GM19395 (cell line): ENCODE results near the gene PPP1R14D.
"Not testable (repeated sequence)": the region's sequence is repeated elsewhere in the genome, so short reads cannot be mapped to it uniquely, and the experiment has no call there.

Experiments
- ATAC-seq: cut with Tn5 transposase; IDR thresholded peaks from one replicate; pipeline ENCODE4 v1.9.1; 2021; ENCODE audit warnings: mild to moderate bottlenecking, moderate library complexity; ENCODE audit not compliant: unreplicated experiment

PPP1R14D gene, protein sequence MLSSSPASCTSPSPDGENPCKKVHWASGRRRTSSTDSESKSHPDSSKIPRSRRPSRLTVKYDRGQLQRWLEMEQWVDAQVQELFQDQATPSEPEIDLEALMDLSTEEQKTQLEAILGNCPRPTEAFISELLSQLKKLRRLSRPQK

GRCh38 chr15:40828447-40829036 lies at the start of gene PPP1R14D:
Gene PPP1R14D (minus strand): TSS chr15:40828708. CDS start chr15:40828641, 67 bp downstream.
- no peak for ATAC-seq

GRCh38 chr15:40877694-40878093 lies 49.2 kb upstream of the PPP1R14D start:
- ATAC-seq: no peak

GRCh38 chr15:40875991-40876730 lies 47.7 kb upstream of the PPP1R14D start:
- ATAC-seq: no peak

GRCh38 chr15:40873694-40874561 lies 45.4 kb upstream of the PPP1R14D start, which contains the start of gene RHOV:
Gene RHOV (minus strand): TSS chr15:40874234. CDS start chr15:40874139, 95 bp downstream.
- peak; percentile 57 for ATAC-seq

GRCh38 chr15:40872791-40873693 lies 44.5 kb upstream of the PPP1R14D start:
- no peak for ATAC-seq

- no peak for ATAC-seq
Measured at GRCh38 chr15:40871749-40872617, 43.5 kb upstream of the PPP1R14D start.

GRCh38 chr15:40870716-40871115 lies 42.2 kb upstream of the PPP1R14D start:
- no peak for ATAC-seq

DNA sequence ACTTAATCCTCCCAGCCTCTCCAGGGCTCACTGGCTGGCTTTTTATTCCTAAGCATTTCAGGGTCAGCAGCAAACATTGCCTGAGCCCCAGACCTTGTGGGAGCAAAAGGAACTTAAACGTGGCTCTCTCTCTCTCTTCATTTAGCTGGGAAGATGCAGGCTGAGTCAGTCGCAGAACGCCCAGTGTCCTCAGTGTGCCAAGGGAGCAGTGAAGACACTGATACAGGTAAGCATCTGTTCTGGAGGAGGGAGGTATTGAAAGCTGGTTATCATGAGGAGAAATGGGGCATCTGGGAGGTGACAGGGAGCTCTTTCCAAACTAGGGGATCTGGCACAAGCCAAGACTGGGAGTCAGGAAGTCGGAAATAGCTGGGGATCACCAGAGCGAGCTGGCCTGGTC lies 41.2 kb upstream of the PPP1R14D start:
- no peak for ATAC-seq

GRCh38 chr15:40867199-40867598 lies 38.7 kb upstream of the PPP1R14D start:
- no peak for ATAC-seq

- ATAC-seq: no peak
Measured at GRCh38 chr15:40863660-40864270, 35.3 kb upstream of the PPP1R14D start.

DNA sequence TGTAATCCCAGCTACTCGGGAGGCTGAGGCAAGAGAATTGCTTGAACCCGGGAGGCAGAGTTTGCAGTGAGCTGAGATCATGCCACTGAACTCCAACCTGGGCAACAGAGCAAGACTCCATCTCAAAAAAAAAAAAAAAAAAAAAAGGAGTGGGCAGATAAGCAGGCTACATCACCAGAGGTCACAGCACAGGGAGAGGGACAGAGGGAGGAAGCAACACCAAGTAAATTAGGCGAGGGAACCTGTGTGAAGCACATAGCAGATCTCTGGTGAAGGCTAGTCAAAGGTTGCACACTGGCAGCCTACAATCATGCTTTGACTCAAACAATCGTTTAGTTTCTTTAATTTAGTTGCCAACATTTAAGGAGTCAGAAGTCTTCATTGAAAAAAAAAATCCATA lies 32.6 kb upstream of the PPP1R14D start:
- not testable (repeated sequence) for ATAC-seq

DNA sequence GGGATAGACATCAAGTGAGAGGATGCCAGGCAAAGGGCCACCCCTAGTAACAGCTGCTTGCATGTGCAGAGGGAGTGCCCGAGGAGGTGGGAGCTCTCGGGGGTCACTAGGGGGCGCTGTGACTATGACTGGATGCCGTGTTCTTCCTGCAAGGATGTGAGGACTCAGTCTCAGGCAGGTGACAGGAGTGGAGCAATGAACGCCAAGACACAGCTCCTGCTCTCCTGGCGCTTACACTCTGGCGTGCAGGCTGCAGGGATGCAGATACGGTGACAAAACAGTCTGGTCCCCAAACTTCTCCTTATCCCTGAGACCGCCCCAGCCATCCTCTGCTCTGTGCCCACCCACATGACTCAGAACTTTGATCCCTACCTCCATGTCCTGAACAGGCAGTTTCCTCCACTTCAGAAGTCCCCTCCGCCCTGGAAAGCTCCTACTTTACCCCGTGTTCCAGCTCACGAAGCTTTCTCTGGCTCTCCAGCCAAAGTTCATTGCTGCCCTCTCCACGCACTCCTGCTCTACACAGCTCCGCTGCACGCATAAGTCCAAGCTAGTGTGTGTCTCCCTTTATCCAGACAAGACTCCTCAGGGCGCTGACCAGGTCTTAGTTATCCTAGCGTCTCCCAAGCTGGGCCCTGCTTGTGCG lies 30.8 kb upstream of the PPP1R14D start:
- ATAC-seq: peak; percentile 60

GRCh38 chr15:40858706-40859105 lies 30.2 kb upstream of the PPP1R14D start:
- no peak for ATAC-seq

DNA sequence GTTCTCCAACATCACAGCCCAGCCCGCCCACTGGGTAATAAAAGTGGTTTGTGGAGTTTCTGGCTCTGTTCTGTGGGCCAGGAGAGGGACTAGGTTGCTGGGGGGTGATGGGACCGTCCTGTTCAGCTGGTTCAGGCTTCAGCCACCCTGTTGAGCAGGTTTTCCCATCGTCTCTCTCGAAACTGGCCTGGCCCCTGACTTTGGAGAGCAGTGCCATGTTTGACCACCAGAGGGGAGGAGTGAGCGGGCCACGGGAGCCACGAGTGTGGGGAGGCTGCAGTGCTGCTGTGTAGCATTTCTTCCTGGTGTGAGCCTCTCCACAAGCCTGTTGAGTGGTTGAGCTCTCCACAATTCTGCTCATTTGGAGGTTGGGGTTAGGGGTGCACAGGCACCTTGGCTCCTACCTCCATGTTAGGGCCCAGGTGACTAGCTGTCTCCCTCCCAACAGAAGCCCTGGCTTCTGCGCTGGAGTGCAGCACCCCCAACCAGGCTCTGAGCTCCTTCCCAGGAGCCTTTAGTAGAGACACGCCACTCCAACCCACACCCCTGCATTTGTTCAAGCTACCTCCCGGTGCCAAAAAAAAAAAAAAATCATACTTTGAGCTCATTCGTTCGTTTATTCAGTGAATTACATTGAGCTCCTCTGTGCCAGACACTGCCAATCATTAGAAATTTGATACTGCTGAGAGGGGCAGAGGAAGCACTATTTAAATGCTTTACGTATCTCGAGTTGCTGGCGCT lies 29.3 kb upstream of the PPP1R14D start:
- ATAC-seq: peak; percentile 62

- no peak for ATAC-seq
Measured at GRCh38 chr15:40856746-40857145, 28.2 kb upstream of the PPP1R14D start.

GRCh38 chr15:40855706-40856234 lies 27.3 kb upstream of the PPP1R14D start:
- no peak for ATAC-seq

- ATAC-seq: no peak
Measured at GRCh38 chr15:40854161-40854560, 25.7 kb upstream of the PPP1R14D start.
